Right ventricle myocardium inferior (tissue), 1 donor: ENCODE data around the gene C19orf73. TPM values are rescaled to one million over a fixed set of nuclear protein-coding genes. Genes with fewer than 3 reads are reported as not detected.
A peak's percentile ranks its signal among the peaks of the same experiment; 100 is the strongest.
"Not testable (repeated sequence)": the region's sequence is repeated elsewhere in the genome, so short reads cannot be mapped to it uniquely, and the experiment has no call there.

Experiments used
- ATAC-seq: fragments of 200-7000 bp; cut with Tn5 transposase; one replicate; pipeline ENCODE4 v1.9.1; 2020; ENCODE audit warnings: mild to moderate bottlenecking, moderate library complexity
- DNase-seq: peaks from one replicate; pipeline ENCODE4 v3.0.0; 2021; ENCODE audit errors: missing footprints
- intact Hi-C: fragments of 100-400 bp; cut with DNase I; formaldehyde crosslinking; loops from one replicate; pipeline ENCODE4 v1.11.0; 2022
- total RNA-seq: library from RNA; stranded (reverse); fragmentation: NEBNext Ultra II Directional; extraction: Animal tissue kit (Norgen Biotek cat#: 25700); gene quantifications from one replicate; pipeline ENCODE4 v1.2.1, GENCODE V29; 2021
- donor health status: DM: no; HTN: yes; CAD: no; lungs with severe emphysema.

The C19orf73 gene
- total RNA-seq, 1 donor from 2014 or later = 1.8 TPM

DNA sequence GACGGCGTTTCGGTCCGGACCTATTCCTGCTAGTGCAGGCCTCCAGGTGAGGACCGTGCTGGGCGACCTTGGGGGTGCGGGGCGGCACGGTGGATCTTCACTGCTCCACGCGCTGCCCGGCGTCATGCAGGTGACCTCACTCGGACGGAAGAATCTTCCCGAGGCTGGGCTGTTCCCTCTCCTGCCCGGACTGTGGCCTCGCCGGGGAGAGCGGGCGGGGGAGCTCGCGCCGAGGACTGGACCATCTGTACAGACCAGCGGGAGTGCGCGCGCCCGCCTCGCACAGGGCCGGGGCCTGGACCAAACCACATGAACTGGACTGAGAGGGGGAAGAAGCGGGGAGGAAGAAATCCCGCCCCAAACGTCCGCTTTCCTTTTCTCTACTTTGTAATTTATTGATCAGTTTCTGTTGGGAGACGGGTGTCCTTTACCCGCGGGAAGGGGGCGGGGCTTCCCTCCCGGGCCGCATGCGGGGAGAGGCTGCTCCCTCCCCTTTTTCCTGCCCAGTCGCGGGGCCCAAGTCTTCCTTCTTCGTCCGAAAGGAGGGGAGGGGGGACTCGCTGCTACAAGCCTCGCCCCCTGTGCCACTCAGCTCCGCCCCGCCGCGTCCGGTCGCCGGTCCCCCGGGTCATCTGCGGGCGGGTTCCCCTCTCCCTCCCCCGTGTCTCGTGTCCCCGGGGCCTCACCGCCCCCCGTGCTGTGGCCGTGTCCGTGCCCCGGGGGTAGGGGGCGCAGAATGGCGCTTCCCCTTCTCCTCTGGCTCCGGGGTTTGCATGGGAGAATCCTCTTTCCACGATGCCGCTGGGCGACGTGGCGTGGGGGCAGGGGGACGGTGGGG is 31.4 kb upstream of the C19orf73 start:
- ATAC-seq = peak; percentile 67
- DNase-seq = peak; percentile 90
- intact Hi-C loops = no loop called here

GRCh38 chr19:49149652-49150105 is 30.7 kb upstream of the C19orf73 start:
- peak; percentile 59 for ATAC-seq
- intact Hi-C loops = loop anchor here (2.0 to 5.0 kb wide), 3 partner anchors 31 to 52 kb away; partner anchors contain the start of genes C19orf73 and PPFIA3
- peak; percentile 72 for DNase-seq

- intact Hi-C loops = loop anchor here (2.0 to 5.0 kb wide), 3 partner anchors 30 to 52 kb away; partner anchors contain the start of genes C19orf73 and PPFIA3
- ATAC-seq = peak; percentile 86
- peak; percentile 97 for DNase-seq
Measured at GRCh38 chr19:49148784-49149651, 30.1 kb upstream of the C19orf73 start.

DNA sequence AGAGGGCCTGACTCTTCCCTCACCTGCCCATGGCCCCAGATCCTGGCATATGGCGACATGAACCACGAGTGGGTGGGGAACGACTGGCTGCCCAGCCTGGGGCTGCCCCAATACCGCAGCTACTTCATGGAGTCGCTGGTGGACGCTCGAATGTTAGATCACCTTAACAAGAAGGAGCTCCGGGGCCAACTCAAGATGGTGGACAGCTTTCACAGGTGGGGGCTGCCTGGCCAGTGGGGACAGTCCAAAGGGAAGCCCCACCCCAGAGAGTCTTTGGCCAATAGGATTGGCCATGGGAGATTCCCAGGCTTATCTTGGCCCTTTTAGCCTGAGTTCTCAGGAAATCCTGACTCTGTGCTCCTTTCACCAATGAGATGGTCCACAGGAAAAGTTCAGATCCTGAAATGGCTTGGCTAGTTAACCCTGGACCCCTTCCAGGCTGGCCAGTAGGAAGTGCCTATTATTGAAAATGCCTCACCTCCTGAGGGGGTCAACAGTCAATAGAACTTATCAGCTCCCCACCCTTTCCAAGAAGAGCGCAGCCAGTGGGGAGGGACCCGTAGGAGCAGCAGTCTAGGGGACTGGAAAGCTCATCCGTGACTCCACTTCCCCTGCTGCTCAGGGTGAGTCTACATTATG is 29.2 kb upstream of the C19orf73 start:
- intact Hi-C loops = loop anchor here (2.0 to 5.0 kb wide), 3 partner anchors 29 to 51 kb away; partner anchors contain the start of genes C19orf73 and PPFIA3
- ATAC-seq (no peak), DNase-seq (no peak)

DNA sequence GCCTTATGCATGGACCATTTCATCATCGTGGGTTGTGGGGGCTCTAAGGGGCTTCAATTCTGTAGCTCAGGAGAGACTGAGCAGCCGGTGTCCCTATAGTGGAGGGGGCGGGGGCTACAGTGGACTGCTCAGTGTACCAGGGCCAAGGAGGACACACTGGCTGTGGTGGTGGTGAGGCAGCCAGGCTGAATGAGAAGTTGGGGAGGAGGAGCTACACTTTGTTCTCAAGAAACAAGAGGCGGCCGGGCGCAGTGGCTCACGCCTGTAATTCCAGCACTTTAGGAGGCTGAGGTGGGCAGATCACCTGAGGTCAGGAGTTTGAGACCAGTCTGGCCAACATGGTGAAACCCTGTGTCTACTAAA is 27.4 kb upstream of the C19orf73 start:
- not testable (repeated sequence) for DNase-seq

GRCh38 chr19:49145573-49146407 is 26.8 kb upstream of the C19orf73 start:
- intact Hi-C loops = loop anchor here (5.0 kb wide), 2 partner anchors 48 to 52 kb away; no protein-coding TSS in a partner anchor
- DNase-seq (peak; percentile 90), ATAC-seq (peak; percentile 9)

More for the DNA sequence above, 27.4 kb upstream of the C19orf73 start:
- intact Hi-C loops = loop anchor here (5.0 kb wide), 2 partner anchors 49 to 51 kb away; no protein-coding TSS in a partner anchor
- not testable (repeated sequence) for ATAC-seq

- peak; percentile 98 for ATAC-seq
- intact Hi-C loops = loop anchor here (1.0 kb wide), 1 partner anchor 15 kb away; no protein-coding TSS in a partner anchor
- DNase-seq = peak; percentile 93
Measured at GRCh38 chr19:49142866-49143335, 24.0 kb upstream of the C19orf73 start.

- intact Hi-C loops = no loop called here
- DNase-seq = no peak
- no peak for ATAC-seq
Measured at GRCh38 chr19:49141352-49141751, 22.4 kb upstream of the C19orf73 start.

GRCh38 chr19:49140951-49141350 is 22.0 kb upstream of the C19orf73 start:
- DNase-seq (no peak), ATAC-seq (no peak)

DNA sequence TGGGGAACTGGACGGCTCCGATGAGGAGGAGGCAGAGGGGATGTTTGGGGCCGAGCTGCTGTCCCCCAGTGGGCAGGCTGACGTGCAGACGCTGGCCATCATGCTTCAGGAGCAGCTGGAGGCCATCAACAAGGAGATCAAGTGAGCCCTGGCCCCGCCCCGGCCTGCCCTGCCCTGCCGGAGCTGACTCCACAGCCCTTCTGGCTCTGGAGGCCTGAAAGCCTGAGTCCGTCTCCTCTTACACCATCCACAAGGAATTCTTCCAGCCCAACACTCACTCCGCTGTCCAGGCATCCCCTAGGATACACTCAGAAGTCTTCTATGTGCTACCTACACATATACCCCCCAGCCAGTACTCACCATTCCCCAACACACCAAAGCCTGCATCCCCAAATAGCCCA is 17.8 kb upstream of the C19orf73 start:
- DNase-seq = peak; percentile 91
- intact Hi-C loops = no loop called here
- ATAC-seq = peak; percentile 88

More at GRCh38 chr19:49140951-49141350, 22.0 kb upstream of the C19orf73 start:
- intact Hi-C loops = no loop called here

- no peak for ATAC-seq
Measured at GRCh38 chr19:49135686-49136085, 16.7 kb upstream of the C19orf73 start.

DNA sequence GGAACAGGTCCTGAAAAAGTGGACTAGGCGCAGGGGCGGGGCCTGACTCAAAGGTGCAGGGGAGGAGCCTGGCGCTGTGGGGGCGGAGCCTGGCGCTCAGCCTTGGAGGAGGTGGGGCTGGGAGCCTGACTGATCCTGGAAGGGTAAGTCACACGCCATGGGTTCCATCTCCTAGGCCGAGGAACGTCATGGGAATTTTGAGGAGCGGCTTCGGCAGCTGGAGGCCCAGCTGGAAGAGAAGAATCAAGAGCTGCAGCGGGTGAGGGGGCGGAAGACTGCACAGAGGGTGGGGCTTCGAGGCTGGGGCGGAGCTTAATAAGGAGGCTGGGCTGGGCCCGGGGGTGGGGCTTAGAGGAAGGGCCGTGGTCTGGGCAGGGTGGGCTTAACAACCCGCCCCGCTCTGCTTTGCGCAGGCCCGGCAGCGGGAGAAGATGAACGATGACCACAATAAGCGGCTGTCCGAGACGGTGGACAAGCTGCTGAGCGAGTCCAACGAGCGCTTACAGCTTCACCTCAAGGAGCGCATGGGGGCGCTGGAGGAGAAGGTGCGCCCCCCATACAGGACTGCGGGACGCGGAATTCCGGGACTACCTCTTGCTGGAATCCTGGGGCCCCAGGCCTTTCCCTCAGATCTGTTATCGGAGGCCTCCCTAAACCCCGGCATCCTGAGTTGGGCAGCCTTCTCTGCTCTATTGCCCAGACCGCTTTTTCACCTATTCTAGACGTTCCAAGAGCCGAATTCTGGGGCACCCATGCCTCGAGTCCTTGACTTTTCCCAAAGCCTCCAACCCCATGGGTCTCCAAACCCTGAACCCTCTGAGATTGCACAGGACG is 14.9 kb upstream of the C19orf73 start:
- intact Hi-C loops = no loop called here
- ATAC-seq (peak; percentile 49), DNase-seq (peak; percentile 86)

More at GRCh38 chr19:49135686-49136085, 16.7 kb upstream of the C19orf73 start:
- DNase-seq = no peak
- intact Hi-C loops = no loop called here

- peak; percentile 2 for ATAC-seq
- DNase-seq = no peak
- intact Hi-C loops = no loop called here
Measured at GRCh38 chr19:49132974-49133609, 14.1 kb upstream of the C19orf73 start.

- ATAC-seq (no peak), DNase-seq (no peak)
- intact Hi-C loops = no loop called here
Measured at GRCh38 chr19:49130325-49130724, 11.4 kb upstream of the C19orf73 start.

GRCh38 chr19:49129238-49129583 is 10.3 kb upstream of the C19orf73 start:
- DNase-seq (no peak), ATAC-seq (no peak)
- intact Hi-C loops = no loop called here

GRCh38 chr19:49128545-49129237 is 9.7 kb upstream of the C19orf73 start:
- intact Hi-C loops = loop anchor here (1.0 kb wide), 1 partner anchor 15 kb away; no protein-coding TSS in a partner anchor
- ATAC-seq = no peak
- no peak for DNase-seq
